H1 (cell line): ENCODE measurements around the gene LY6G6D. TPM values are rescaled to one million over a fixed set of nuclear protein-coding genes. Genes with fewer than 3 reads are reported as not detected.

ENCODE experiments used
- CTCF ChIA-PET: fragments of 300-600 bp; sonication (Branson Sonifier 250); formaldehyde crosslinking; loops from one replicate; lab custom pipeline; 2021; ENCODE audit not compliant: partially characterized antibody; lab: Charles Lee
- POLR2A ChIA-PET: fragments of 300-600 bp; sonication (Branson Sonifier 250); formaldehyde crosslinking; loops from one replicate; lab custom pipeline; 2021; ENCODE audit warnings: inconsistent platforms; ENCODE audit not compliant: partially characterized antibody; lab: Charles Lee
- DNase-seq, 2 experiments: peaks; one replicate each; pipeline versions ENCODE4 v3.0.0 to v3.0.0-alpha.2; 2010 to 2022; ENCODE audit warnings: low spot score in 2 of 2, low read depth in 1 of 2, mixed read lengths in 1 of 2
- FAIRE-seq: peaks from 2 replicates; lab custom pipeline; 2011; peaks lifted over from hg19 to GRCh38; lab: Jason Lieb, UNC
- H2AFZ ChIP-seq: 2 replicates; pipeline ENCODE4 v1.8.1; 2012; ENCODE audit warnings: low read length, inconsistent platforms
- H2AK5ac ChIP-seq: 2 replicates; pipeline ENCODE4 v1.6.1; 2013; ENCODE audit warnings: low read depth, low read length
- H2BK120ac ChIP-seq: replicated peaks from 2 replicates; pipeline ENCODE3; 2013; ENCODE audit warnings: low read depth, low read length, inconsistent platforms
- H2BK12ac ChIP-seq: 2 replicates; pipeline ENCODE4 v1.6.1; 2013; ENCODE audit warnings: low read depth, low read length
- H2BK15ac ChIP-seq: 2 replicates; pipeline ENCODE4 v1.6.1; 2013; ENCODE audit warnings: low read length
- H2BK20ac ChIP-seq: 2 replicates; pipeline ENCODE4 v1.6.1; 2013; ENCODE audit warnings: low read length
- H2BK5ac ChIP-seq: 2 replicates; pipeline ENCODE4 v1.6.1; 2013; ENCODE audit warnings: low read depth, low read length
- H3K14ac ChIP-seq: 2 replicates; pipeline ENCODE4 v1.6.1; 2013; ENCODE audit warnings: inconsistent platforms; ENCODE audit not compliant: insufficient read length
- H3K18ac ChIP-seq: 2 replicates; pipeline ENCODE4 v1.6.1; 2013; ENCODE audit warnings: low read length; ENCODE audit errors: extremely low read depth
- H3K23ac ChIP-seq: 2 replicates; pipeline ENCODE4 v1.6.1; 2013; ENCODE audit warnings: inconsistent platforms; ENCODE audit not compliant: insufficient read length
- H3K23me2 ChIP-seq: 2 replicates; pipeline ENCODE4 v1.6.1; 2013; ENCODE audit warnings: low read depth, low read length
- H3K27ac ChIP-seq: 2 replicates; pipeline ENCODE4 v1.6.1; 2011; ENCODE audit warnings: low read depth, low read length, inconsistent platforms
- H3K27me3 ChIP-seq, 4 experiments: replicated peaks in 1 of 4; 1 replicate in 1 of 4; 2 replicates in 3 of 4; pipeline versions ENCODE4 v1.6.1 to v1.8.1; 2011 to 2013; ENCODE audit warnings: low read length in 3 of 4, mild to moderate bottlenecking in 3 of 4, inconsistent platforms in 2 of 4, mixed read lengths in 2 of 4, moderate library complexity in 1 of 4; ENCODE audit not compliant: control insufficient read depth in 3 of 4, insufficient read depth in 3 of 4; ENCODE audit errors: extremely low read depth in 1 of 4
- H3K36me3 ChIP-seq, 4 experiments: 2 replicates each; pipeline versions ENCODE4 v1.6.1 to v1.8.1; 2011 to 2013; ENCODE audit warnings: mild to moderate bottlenecking in 4 of 4, low read length in 3 of 4, moderate library complexity in 2 of 4, control low read depth in 1 of 4, inconsistent platforms in 1 of 4; ENCODE audit not compliant: insufficient read depth in 4 of 4, control insufficient read depth in 2 of 4
- H3K4ac ChIP-seq: replicated peaks from 2 replicates; pipeline ENCODE3; 2013; ENCODE audit warnings: low read length, low read depth, mixed read lengths, inconsistent platforms; ENCODE audit not compliant: insufficient read length
- H3K4me1 ChIP-seq, 4 experiments: replicated peaks in 1 of 4; 1 replicate in 1 of 4; 2 replicates in 3 of 4; pipeline versions ENCODE4 v1.6.1 to v1.8.1; 2011 to 2013; ENCODE audit warnings: low read length in 3 of 4, inconsistent platforms in 2 of 4, mixed read lengths in 1 of 4; ENCODE audit not compliant: insufficient read depth in 4 of 4, control insufficient read depth in 3 of 4
- H3K4me2 ChIP-seq, 2 experiments: 2 replicates each; pipeline versions ENCODE4 v1.6.1 to v1.8.1; 2011 to 2013; ENCODE audit warnings: low read depth in 2 of 2, low read length in 2 of 2, control low read depth in 1 of 2, inconsistent platforms in 1 of 2, mild to moderate bottlenecking in 1 of 2; ENCODE audit not compliant: insufficient read depth in 1 of 2
- H3K4me3 ChIP-seq, 4 experiments: fragments of 200-600, 300-600 bp in 1 of 4; sonication (generic), shearing (Covaris generic), sonication (Bioruptor Twin) in 1 of 4; 2 replicates each; pipeline versions ENCODE4 v1.5.1 to v1.8.1; 2011 to 2016; ENCODE audit warnings: low read length in 4 of 4, low read depth in 3 of 4, control low read depth in 2 of 4, inconsistent platforms in 2 of 4, mild to moderate bottlenecking in 2 of 4, mixed read lengths in 1 of 4, moderate library complexity in 1 of 4; ENCODE audit not compliant: insufficient read depth in 2 of 4; ENCODE audit errors: extremely low read depth in 1 of 4
- H3K56ac ChIP-seq: replicated peaks from 2 replicates; pipeline ENCODE3; 2013; ENCODE audit warnings: low read depth, mild to moderate bottlenecking, mixed read lengths, low read length, inconsistent platforms; ENCODE audit not compliant: insufficient read length
- H3K79me1 ChIP-seq: 2 replicates; pipeline ENCODE4 v1.6.1; 2013; ENCODE audit warnings: low read depth, low read length, control low read depth
- H3K79me2 ChIP-seq, 2 experiments: 2 replicates each; pipeline versions ENCODE4 v1.6.1 to v1.8.1; 2012 to 2013; ENCODE audit warnings: low read length in 2 of 2, mild to moderate bottlenecking in 2 of 2, inconsistent platforms in 1 of 2; ENCODE audit not compliant: insufficient read depth in 2 of 2, control insufficient read depth in 1 of 2
- H3K9ac ChIP-seq, 4 experiments: replicated peaks in 1 of 4; 1 replicate in 1 of 4; 2 replicates in 3 of 4; pipeline versions ENCODE4 v1.6.1 to v1.8.1; 2011 to 2013; ENCODE audit warnings: low read depth in 3 of 4, low read length in 3 of 4, control low read depth in 2 of 4, mild to moderate bottlenecking in 2 of 4, moderate library complexity in 2 of 4, inconsistent platforms in 1 of 4; ENCODE audit errors: extremely low read depth in 1 of 4
- H3K9me3 ChIP-seq, 2 experiments: 2 replicates each; pipeline versions ENCODE4 v1.6.1 to v1.8.1; 2012 to 2013; ENCODE audit warnings: mild to moderate bottlenecking in 2 of 2, moderate library complexity in 2 of 2, control low read depth in 1 of 2, inconsistent platforms in 1 of 2, low read depth in 1 of 2, low read length in 1 of 2, mixed read lengths in 1 of 2; ENCODE audit not compliant: insufficient read depth in 2 of 2
- H4K20me1 ChIP-seq, 2 experiments: replicated peaks in 1 of 2; 2 replicates each; pipeline versions ENCODE3 to v1.8.1; 2011 to 2013; ENCODE audit warnings: inconsistent platforms in 2 of 2, low read length in 2 of 2, mild to moderate bottlenecking in 1 of 2; ENCODE audit not compliant: insufficient read depth in 2 of 2, control insufficient read depth in 1 of 2
- H4K5ac ChIP-seq: 2 replicates; pipeline ENCODE4 v1.6.1; 2013; ENCODE audit warnings: low read length, low read depth, mixed read lengths, inconsistent platforms; ENCODE audit not compliant: insufficient read length
- H4K8ac ChIP-seq: 2 replicates; pipeline ENCODE4 v1.8.0; 2013; ENCODE audit warnings: mild to moderate bottlenecking, moderate library complexity, low read length, inconsistent platforms; ENCODE audit not compliant: insufficient read depth; ENCODE audit errors: extremely low read depth
- H4K91ac ChIP-seq: replicated peaks from 2 replicates; pipeline ENCODE3; 2013; ENCODE audit warnings: low read length, mixed read lengths, inconsistent platforms; ENCODE audit not compliant: insufficient read length
- CHD1 ChIP-seq: IDR thresholded peaks from 2 replicates; pipeline ENCODE4 v1.6.1; 2012; ENCODE audit warnings: low read depth, low read length, improper control_type of control experiment
- SAP30 ChIP-seq: fragments of 300-600 bp; sonication (generic); IDR thresholded peaks from 2 replicates; pipeline ENCODE4 v1.7.1; 2012; ENCODE audit warnings: low read length, moderate library complexity, mild to moderate bottlenecking, inconsistent platforms; ENCODE audit not compliant: insufficient read depth, insufficient replicate concordance
- WGBS, 2 experiments: shearing (Covaris generic) in 1 of 2; methylation state at CpG; one replicate each; pipeline versions ENCODE4 v1.1.6 to v1.1.7; 2013 to 2015; ENCODE audit warnings: low lambda C conversion rate in 2 of 2, mixed read lengths in 2 of 2, inconsistent platforms in 1 of 2, low coverage in 1 of 2, missing lambda C conversion rate in 1 of 2; ENCODE audit not compliant: insufficient replicate concordance in 2 of 2, insufficient coverage in 1 of 2, insufficient read length in 1 of 2; ENCODE audit errors: extremely low coverage in 1 of 2, missing lambda C conversion rate in 1 of 2; 5-methylcytosine and 5-hydroxymethylcytosine counted together
- polyA plus RNA-seq, 7 experiments: library from polyadenylated mRNA; depleted of rRNA in 3 of 7; stranded (reverse) in 5 of 7; unstranded in 2 of 7; fragments of >200 nt in 5 of 7; fragments of 200-250 nt in 2 of 7; gene quantifications; 1 replicate in 5 of 7; 2 replicates in 1 of 7; 4 replicates in 1 of 7; pipeline versions ENCODE4 v1.2.1 to v1.2.3, GENCODE V29; 2011 to 2013; ENCODE audit warnings: missing spikeins in 2 of 7, mixed read lengths in 2 of 7
- total RNA-seq: library from RNA; stranded (reverse); fragmentation: NEBNext Ultra II Directional; extraction: Animal tissue kit (Norgen Biotek cat#: 25700); gene quantifications from 2 replicates; pipeline ENCODE4 v1.2.1, GENCODE V29; 2021

Gene LY6G6D
- total and polyA plus RNA-seq, 2 of the 8 experiments (the other 6 are each of a cell fraction or from before 2014, with no cell fraction given), result 1.8 TPM; not detected in 1

DNA sequence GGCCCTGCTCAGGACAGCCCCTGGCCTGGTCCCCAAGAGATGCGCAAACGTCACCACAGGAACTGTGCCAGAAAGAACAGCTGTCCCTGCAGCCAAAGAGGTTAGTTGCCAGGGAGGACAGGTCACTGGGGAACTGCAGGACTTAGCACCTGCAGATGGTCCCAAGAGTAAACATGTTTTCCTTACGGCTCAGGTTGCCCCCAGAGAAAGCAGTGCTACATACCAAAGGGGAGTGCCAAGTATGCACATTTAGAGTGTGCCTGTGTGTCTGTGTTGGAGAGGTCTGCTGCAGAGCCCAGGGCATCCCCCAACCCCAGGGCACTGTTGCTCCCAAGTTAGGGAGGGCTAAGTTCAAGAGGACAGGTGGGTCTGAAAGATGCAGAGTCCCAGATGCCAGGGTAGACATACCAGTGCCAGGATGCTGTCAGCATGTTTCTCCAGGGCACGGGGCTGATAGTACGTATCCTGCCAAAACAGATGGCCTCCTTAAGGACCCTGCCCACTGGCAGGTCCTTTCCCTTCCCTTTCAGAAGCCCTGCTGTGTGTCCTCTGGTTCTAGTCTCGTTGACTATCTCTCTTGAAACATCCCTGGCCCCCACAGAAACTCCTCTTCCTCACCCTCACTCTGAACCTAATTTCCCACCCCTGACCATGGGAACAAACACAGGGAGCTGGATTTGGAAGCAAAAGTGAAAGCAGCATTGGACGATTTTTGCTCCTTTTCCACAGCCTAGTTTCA is 13.3 kb upstream of the LY6G6D start:
- Histone ChIP-seq H3K4me3 (peak overlapping the region; percentile 69 to 94 (median 90)), H3K36me3 (peaks cover 0 to 5% (median under 1%) of the 10 kb centered on the region in 4 experiments; a peak in 3 of 8 replicates), H4K8ac (no peak overlapping the region), H2BK5ac (0 out of 2 replicates have a peak overlapping the region, but pooled peaks have one; percentile 31), H3K4ac (no peak overlapping the region), H3K4me1 (peaks cover 2 to 5% (median 3%) of the 10 kb centered on the region in 4 experiments; a peak in 4 of 7 replicates), H3K18ac (no peak overlapping the region), H3K27ac (no peak overlapping the region), H2BK12ac (no peak overlapping the region), H3K23me2 (peaks cover 8% of the 10 kb centered on the region; the same call in 1 of the 2 replicates), H4K5ac (no peak overlapping the region), H2AFZ (no peak overlapping the region), H3K4me2 (peak overlapping the region; percentile 68 to 82), H3K9me3 (no peaks in the 10 kb centered on the region), H3K23ac (no peak overlapping the region), H3K56ac (peak overlapping the region; percentile 22), H4K91ac (no peak overlapping the region), H3K27me3 (no peaks in the 10 kb centered on the region), H3K9ac (peak overlapping the region in 3 of 4 experiments; percentile 65 to 85 (median 80); a peak in 6 of 7 replicates), H3K14ac (no peak overlapping the region), H3K79me2 (peaks cover 0 to 7% of the 10 kb centered on the region in 2 experiments; a peak in 2 of 4 replicates), H2AK5ac (0 out of 2 replicates have a peak overlapping the region, but pooled peaks have one; percentile 46), H4K20me1 (no peaks in the 10 kb centered on the region), H2BK120ac (no peak overlapping the region), H2BK20ac (no peak overlapping the region), H2BK15ac (peak overlapping the region; percentile 19; the same call in 1 of the 2 replicates), H3K79me1 (peaks cover 6% of the 10 kb centered on the region)
- no peak for DNase-seq
- POLR2A ChIA-PET, result interaction anchor here (0.7 to 3.2 kb wide), 9 partner anchors 10 to 137 kb away, joined by 3 to 36 read pairs (median 3); partner anchors contain the start of genes DDAH2, GPANK1, LSM2 and LY6G5C
- CTCF ChIA-PET, result interaction anchor here (1.3 to 1.8 kb wide), 2 partner anchors 12 to 28 kb away, joined by 5 read pairs; no protein-coding TSS in a partner anchor
- no peak for FAIRE-seq
- 75% methylated on average over 7 of the region's 7 CpGs; no CpG with 5 or more reads in 1 of the 2 experiments for WGBS, 2 experiments
- TF ChIP-seq CHD1 (no peak), SAP30 (no peak)
